GM21526 (cell line): ENCODE results near the gene TEX261.

Source experiments
- ATAC-seq: cut with Tn5 transposase; IDR thresholded peaks from one replicate; pipeline ENCODE4 v1.9.1; 2021; ENCODE audit warnings: moderate library complexity; ENCODE audit not compliant: unreplicated experiment, low FRiP score

TEX261 gene

DNA sequence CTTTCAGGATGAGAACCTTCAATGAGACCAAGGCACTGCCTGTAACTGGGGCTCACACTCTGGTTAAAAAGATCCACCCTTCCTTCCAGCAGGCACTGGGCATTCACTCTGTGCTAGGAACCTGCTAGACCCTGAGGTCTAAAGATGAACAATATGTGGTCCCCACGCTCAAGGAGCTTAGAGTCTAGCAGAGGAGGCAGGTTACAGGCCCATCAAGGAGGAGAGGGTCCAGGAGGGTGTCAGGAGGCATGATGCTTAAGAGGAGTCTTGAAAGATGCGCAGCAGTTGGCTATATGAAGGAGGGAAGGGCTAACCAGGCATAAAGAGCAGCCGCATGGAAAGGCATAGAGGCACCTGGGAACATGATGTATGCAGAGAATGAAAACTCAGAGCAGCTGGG is 11.7 kb downstream of the TEX261 start:
- no peak for ATAC-seq

DNA sequence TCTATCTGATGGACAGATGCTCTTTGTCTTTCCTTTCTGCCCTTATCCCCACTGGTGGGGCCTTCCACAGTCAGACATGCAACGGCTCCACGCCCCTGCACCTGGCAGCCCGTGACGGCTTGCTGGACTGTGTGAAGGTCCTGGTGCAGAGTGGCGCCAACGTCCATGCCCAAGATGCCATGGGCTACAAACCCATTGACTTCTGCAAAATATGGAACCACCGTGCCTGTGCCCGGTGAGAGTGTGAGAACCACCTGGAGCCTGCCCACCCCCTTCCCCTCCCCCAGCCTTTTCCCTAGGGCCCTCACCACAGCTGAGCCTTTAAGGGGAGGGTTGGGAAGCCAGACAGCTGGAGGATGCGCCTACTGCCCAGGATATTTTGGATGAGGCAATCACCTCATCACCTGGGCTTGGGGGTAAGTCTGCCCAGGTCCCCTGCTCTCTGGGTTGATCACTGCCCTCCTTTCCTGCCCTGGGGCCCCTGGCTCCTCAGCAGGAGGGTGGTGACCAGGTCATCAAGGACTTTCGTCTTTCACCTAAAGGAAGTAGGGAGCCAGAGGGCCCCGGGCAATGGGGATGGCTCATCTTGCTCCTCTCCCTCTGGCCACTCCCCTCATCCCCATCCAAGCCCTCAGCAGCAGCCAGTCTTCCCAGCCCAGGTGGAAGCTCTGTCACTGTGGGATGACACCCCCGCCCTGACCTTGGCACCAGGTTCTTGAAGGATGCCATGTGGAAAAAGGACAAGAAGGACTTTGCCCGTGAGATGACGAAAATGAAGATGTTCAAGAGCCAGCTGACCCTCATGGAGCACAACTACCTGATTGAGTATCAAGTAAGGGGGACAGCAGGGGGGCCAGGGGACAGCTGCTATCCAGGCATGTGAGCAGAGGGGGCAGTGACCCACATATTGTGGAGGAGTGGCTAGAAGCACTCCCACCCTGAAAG is 12.5 kb downstream of the TEX261 start:
- ATAC-seq: no peak

DNA sequence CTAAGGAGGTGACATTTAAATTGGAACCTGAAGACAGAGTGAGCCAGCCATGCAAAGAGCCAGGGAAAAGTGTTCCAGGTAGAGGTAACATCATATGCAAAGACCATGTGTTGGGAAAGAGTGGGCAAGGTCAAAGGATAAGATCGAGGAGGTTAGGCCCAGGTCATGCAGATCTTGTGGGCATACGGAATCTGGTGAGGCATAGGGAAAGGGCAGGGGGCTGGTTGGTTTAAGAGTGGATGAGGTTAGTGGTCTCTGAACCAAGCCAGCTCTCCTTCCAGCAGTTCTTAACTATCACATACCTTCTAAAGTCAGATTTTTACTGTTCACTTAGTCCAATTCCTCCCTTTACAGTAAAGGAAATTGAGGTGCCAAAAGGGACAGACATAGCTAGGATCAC is 13.3 kb downstream of the TEX261 start:
- no peak for ATAC-seq

DNA sequence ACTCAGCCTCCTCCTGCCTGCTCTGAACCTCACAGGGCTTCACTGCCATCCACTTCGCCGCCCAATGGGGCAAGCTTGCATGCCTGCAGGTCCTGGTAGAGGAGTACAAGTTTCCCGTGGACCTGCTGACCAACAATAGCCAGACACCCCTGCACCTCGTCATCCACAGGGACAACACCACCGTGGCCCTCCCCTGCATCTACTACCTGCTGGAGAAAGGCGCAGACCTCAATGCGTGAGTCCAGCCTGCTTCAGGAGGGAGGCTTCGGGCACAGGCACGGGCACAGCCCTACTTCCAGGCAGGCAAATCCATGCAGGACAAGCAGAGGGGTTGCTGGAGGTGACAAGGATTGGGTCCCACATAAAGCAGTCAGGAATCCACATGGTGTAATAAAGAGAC is 15.0 kb downstream of the TEX261 start:
- ATAC-seq: no peak

DNA sequence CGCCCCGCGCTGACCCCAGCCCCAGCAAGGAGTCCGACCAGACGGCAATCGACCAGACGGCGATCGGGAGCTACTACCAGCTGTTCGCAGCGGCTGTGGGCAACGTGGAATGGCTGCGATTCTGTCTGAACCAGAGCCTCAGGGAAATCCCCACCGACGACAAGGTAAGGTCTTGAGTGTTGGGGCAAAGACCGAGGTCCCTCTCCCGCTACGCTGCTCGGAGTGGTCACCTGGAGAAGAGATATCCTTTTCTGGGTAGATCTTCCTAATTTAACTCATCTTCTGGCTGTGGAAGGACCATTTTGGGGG is 15.5 kb downstream of the TEX261 start:
- no peak for ATAC-seq

DNA sequence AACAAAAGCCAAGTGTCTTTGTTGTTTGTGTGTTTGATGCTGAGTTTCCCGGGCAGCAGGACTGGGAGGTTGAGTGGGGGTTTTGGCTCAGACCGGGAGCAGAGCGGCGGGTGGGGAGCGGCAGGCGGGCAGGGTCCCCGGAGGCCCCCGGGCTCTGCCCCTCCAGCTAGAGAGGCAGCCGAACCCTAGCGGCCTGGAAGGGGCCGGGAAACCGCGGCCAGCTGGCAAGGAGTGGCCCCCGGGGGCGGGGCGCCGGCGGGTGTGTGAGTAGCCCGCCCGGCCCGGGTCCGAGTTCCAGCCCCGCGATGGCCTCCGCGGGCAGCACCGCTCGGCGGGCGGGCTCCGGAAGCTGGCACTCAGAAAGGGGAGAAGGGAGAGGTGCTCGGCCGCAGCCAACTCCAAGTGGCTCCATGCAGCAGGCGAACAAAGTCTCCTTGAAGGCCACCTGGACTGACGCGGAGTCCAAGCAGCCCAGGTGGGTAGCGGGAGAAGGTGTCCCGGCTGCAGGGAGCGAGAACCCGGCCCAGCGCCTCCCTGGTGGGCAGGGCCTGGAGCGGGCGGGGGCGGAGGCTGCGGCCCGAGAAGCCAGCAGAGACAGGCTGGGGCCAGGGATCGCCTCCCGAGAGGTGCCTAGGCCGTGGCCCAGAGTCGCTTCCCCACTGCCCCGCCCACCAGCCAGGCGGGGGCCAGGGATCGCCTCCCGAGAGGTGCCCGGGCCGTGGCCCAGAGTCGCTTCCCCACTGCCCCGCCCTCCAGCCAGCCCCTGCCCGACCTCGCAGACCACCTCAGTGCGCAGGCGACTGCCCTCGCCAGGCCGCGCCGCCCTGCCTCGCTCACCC is 16.1 kb downstream of the TEX261 start, which contains the start of gene ANKRD53:
ANKRD53 (plus strand) TSS at position 290 of the 839 bp plus-strand sequence; CDS start at position 306, 16 bp downstream.
- no peak for ATAC-seq

DNA sequence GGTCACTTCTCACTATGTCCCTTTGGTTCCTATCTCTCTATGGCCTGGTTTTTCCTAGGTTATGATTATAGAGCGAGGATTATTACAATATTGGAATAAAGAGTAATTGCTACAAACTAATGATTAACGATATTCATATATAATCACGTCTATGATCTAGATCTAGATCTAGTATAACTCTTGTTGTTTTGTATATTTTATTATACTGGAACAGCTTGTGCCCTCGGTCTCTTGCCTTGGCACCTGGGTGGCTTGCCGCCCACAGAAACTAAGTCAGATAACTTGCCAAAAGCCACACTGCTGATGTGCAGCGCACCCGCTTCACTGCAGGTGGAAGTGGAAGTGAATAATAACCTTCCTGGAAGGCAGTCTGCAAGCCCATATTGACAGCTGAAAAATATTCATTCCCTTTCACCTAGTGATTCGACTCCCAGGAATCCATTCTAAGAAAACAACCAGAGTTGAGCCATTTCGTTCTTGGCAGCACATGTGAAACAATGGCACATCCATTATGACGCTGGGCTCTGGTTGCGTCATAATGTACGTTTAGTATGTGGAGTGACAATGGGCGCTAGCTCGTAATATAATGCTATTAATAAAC is 17.0 kb downstream of the TEX261 start:
- no peak for ATAC-seq

DNA sequence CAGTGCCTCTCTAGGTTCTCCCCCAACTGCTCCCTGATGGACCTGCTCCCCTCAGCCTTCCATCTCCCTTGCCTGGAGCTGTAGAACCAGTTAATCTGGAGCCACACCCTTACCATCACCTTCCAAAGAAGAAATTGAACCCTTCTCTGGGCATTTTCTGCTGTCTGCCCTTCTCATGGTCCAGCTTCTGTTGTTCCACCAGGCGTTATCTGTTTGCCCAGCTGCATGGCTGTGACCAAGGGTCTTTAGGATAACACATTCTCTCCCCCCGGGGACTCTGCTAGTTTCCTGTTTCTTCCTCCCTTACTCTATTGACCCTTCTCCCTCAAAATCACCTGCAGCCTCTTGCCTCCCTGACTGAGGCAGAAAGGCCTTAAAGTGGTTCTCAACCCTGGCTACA is 19.4 kb downstream of the TEX261 start:
- ATAC-seq: no peak

DNA sequence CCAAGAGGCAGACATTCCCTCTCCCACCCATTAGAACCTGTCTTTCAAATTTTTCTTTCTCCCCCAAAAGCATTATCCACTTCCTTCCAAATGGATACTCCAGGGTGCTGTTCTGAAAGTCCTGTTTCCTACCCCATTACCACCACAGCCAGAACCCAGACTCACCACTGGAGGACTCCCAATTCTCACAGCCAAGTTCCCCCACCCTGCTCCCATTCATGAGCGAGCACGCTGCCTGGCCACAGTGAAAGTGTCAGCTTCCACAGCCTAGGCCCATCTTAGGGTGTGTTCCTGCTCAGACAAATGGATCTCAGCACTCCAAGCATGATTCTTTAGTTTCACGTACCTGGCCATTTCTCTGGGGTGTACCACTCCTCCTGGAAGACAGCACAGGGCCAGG is 20.1 kb downstream of the TEX261 start:
- no peak for ATAC-seq

DNA sequence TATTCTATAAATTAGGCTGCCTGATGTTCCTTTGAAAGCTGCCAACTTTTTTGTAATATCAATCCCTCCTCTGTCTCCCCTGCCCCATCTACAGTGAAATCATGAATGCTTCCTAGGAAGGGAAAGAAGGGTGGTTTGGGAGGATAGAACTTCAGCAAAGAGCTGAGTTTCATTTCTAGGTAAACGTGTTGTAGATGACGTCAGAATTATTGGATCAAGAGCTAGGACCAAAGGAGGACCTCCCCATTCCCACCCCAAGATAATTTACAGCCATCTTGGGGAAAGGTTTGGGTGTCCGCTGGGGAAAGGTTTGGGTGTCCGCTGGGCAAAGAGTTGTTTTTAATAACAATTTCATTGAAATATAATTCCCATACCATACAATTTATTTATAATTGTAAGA is 27.5 kb downstream of the TEX261 start:
- ATAC-seq: no peak

DNA sequence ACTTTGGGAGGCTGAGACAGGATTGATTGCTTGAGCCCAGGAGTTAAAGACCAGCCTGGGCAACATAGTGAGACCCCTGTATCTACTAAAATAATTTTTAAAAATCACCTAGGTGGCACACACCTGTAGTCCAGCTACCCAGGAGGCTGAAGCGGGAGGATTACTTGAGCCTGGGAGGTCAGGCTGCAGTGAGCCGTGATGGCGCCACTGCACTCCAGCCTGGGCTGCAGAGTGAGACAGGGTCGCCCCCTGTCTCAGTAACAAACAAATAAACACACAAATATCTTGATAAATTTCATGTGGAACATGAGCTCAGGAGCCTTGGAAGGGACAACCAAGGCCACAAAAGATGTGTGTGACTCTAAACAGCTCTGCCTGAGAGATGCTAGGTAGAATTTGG is 28.0 kb downstream of the TEX261 start:
- no peak for ATAC-seq

DNA sequence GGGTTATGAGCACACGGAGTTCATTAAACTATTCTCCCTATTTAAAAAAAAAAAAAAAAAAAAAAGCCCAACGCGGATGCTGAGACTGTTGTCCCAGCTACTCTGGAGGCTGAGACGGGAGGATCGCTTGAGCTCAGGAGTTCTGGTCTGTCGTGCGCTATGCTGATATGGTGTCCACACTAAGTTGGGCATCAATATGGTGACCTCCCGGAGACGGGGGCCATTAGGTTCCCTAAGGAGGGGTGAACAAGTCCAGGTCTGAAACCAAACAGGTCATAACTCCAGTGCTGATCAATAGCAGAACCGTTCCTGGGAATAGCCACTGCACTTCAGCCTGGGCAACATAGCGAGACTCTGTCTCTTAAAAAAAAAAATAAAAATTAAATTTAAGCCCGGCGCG is 29.2 kb downstream of the TEX261 start:
- ATAC-seq: no peak

DNA sequence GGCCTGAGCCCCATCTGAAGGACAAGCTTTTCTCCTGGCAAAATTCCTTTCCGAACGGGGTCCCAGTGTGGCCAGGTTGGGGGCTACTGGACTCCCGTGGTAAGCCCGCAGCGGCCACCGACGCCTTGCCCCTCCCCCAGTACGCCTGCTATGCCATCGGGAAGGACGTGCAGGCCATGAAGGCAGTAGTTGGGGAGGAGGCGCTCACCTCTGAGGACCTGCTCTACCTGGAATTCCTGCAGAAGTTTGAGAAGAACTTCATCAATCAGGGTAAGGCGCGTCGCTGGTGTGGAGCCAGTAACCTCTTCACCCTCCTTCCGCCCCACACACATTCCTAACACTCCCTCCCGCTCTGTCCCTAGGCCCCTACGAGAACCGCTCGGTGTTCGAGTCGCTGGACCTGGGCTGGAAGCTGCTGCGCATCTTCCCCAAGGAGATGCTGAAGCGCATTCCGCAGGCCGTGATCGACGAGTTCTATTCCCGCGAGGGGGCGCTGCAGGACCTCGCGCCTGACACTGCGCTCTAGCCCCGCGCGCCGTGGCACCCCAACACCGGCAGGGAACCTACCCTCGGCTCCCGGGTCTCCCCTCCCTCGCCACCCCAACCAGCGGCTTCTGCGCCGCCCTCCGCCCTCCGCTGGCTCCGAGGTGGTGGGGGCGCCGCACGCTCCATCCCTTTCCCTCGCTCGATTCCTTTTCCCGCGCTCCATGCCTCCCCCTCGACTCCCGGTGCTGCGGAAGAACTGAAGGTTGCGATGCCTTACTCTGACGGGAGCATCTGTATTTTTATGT is 29.9 kb downstream of the TEX261 start:
- peak; percentile 75 for ATAC-seq

DNA sequence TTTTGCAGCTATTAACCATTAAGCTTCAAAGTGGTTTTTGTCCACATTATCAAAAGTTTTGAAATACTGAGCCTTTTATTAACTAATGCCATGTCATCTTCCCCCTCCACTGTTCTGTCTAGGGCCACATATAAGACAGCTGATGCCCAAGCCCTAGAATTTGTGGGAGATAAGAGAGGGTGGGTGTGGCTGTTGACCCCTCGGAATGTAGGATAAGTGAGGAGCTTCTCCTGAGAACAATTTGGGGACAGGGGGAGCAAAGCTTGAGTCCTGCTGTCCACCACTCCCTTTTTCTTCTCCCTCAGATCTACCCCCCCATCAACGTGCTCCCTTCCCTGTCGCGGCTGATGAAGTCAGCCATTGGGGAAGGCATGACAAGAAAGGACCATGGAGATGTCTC is 30.5 kb downstream of the TEX261 start:
- ATAC-seq: no peak

DNA sequence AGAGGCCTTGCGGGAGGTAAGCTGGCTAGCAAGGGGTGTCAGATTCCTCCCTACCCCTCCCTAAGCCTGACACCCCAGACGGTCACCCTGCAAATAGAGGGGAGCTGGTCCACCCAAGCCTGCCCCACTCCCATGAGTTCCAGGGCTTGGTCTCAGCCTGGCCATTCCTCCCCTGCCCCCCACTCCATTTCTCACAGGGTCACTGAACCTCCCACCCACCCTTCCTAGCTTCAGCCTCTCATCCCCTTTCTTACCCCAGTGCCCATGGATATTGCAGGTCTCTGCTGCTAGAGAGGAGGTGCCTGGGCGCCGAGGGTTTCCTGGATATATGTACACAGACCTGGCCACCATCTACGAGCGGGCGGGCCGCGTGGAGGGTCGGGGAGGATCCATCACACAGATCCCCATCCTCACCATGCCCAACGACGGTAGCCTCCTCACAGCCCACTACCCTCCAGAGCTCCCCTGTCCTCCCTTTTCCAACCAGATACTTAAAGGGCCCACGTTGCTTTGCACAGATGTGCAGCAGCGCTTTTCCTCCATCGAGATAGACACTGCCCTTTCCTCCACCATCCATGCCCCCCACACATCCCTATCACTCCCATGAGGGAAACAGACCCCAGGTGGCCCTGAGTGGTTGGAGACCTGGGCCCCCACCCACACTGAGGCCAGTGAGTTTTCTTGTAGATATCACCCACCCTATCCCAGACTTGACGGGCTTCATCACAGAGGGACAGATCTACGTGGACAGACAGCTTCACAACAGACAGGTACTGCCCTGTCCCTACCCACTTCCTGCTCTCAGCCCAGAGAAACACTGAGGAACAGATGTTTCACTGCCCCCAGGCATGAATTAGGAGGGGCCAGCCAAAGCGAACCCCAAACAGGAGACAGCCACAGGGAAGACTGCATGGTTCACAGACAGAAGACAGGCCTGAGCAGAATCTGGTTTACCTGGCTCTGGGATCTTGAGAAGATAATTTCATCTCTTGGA is 31.5 kb downstream of the TEX261 start:
- ATAC-seq: no peak

DNA sequence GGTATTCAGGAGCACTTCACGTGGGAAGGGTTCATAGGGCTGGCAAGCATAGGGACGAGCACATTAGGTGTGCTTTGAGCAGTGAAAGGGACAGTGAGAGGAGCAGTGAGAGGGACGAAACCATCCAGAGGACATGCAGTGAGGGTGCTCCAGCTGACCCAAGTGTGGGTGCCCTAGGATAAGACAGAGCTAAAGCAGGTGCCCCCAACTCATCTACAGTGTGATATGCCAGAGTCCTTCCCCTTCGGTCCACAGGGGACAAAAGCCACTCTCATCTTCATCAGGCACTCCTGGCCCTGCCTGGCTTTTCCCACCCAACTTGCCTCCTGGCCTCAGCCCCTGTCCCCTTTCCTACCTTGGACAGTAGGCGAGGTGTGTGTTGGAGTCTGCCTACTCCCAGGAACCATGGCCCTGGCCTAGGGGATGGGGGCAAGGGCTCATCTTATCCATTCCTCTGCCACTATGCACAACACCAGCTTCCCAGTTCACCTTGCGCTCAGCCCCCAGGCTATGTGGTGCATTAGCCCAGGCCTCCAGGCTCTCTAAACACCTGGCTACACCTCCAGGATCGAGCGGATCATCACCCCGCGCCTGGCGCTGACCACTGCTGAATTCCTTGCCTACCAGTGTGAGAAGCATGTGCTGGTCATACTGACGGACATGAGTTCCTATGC is 32.3 kb downstream of the TEX261 start:
- ATAC-seq: no peak

DNA sequence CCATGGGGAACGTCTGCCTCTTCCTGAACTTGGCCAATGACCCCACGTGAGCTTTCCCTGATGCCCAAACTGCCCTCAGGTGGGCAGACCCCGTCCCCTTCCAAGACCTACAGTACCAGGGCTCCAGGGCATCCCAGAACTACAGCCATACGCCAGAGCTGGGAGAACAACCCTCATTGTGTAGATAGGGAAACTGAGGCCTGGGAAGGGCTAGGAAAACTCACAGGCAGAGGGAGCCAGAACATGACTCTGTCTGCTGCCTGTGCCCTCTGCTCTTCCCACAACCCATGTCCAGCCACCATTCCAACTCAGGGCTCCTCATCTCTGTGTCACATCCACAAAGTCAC is 33.1 kb downstream of the TEX261 start:
- no peak for ATAC-seq

DNA sequence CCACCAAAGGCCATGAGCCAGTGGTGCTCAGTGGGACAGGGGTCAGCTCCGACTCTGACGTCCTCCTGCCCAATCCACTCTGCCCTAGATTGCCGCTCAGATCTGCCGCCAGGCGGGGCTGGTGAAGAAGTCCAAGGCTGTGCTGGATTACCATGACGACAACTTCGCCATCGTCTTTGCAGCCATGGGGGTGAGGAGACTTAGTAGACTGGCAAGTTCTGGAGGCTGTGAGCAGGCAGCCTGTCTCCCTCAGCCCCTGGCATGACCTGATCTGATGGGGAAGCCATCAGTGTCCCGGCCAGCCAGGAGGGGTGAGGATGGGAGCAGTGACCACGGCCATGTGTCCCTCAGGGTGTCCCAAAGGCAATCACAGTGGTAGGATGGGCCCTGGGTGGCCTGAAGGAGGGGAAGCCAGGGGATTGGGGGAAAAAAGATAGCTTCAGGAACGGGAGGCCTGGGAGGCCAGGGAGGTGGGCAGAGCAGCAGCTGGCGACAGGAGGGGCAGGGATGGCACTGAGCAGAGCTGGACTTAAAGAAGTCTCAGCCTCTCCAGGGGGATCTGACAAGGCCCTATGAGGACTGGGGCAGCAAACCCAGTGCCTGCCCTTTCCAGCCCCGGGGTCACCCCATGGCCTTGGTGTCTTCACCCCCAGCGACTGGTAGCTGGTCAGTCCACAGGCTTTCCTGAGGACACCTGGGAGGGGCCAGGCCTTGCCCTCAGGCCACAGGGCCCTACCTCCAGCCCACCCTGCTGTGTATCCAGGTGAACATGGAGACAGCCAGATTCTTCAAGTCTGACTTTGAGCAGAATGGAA is 33.6 kb downstream of the TEX261 start:
- ATAC-seq: no peak
